GM19240 (cell line): ENCODE data around the gene GIMAP8.
"Not testable (repeated sequence)": the region's sequence is repeated elsewhere in the genome, so short reads cannot be mapped to it uniquely, and the experiment has no call there.

Experiments
- DNase-seq: peaks from one replicate; pipeline ENCODE4 v3.0.0; 2011; ENCODE audit warnings: low spot score; ENCODE audit not compliant: insufficient read length

GIMAP8 gene

DNA sequence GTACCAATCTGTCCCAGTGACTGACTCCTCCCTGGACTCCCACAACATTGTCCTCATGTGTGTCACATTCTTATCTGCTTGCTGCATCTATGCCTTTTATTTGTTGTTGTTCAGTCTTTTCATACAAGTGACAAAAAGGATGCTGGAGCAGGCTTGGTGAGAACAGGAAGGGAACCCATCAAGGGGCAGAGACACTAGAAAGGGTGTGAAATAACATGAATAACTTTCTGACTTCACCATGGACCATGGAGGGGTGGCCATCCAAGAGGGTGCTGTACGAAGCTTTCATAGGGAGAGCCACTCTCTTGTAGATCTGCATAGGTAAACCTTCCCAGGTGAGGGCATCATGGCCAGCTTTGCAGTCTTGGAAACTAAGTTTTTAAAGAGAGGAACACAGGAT lies 14.5 kb downstream of the GIMAP8 start:
- DNase-seq: no peak

DNA sequence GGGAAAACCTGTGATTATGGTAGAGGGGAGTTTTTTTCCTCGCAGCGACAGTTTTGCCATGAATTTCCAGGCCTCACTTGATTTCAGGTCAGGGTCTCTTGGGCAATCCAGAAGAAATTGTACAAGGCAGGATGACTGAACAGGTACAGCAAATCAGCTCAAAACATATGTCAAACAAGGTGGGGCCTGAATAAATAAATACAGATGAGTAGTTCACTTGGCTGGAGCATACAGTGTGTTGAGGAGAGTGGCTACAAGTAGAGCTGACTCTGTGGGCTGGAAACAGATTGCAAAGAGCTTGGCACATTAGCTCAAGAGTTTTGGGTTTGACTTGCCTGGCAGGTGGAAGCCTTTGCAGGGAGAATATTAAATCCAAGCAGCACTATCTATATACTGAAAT lies 15.0 kb downstream of the GIMAP8 start:
- DNase-seq: no peak

DNA sequence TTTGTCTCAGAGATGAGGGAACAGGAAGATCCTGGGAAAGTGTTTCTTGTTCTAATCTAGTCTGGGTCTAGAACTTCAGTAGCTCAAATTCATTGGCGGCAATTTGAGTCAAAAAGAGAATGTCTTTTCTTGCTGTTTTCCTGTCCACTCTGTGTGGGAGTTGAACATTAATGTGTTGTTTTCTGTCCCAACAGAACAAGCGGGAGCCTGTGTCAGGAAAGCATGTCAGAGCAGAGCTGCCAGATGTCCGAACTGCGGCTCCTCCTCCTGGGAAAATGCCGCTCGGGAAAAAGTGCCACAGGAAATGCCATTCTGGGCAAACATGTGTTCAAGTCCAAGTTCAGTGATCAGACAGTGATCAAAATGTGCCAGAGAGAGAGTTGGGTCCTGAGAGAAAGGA lies 16.0 kb downstream of the GIMAP8 start:
- no peak for DNase-seq

DNA sequence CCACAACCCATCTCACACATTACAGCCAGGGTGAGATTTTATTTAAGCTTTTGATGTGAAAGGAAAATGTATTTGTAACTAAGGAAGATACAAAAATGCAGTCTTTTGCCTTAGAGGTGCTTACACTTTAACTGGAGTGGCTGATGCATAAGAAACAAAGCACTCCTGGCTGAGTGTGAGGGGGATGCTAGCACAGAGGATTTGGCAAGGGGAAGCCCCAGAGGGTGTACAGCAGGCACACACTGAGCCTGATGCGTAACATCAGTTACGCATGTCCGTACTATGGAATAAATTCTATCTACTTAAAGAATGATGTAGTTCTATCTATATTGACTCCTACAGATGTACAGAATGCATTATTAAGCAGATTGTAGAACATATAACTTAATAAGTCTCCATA lies 17.8 kb downstream of the GIMAP8 start:
- no peak for DNase-seq

DNA sequence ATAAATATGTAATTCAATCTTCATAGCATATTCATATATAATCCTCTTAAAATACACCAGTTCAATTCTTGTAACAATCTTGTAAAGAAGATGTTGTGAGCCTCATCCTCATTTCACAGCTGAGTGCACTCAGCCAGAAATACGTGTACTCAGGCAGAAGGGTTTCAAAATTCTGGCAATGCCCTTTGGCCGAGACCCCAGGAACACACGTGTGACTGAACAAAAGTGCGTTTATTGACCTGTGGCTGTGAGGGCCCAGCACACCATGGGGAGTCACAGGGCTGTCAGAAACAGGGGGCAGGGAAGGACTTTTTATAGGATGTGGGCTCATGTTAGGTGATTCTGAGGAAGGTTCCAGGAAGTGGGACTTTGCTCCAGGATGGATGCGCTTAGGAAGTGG lies 21.5 kb downstream of the GIMAP8 start:
- no peak for DNase-seq

DNA sequence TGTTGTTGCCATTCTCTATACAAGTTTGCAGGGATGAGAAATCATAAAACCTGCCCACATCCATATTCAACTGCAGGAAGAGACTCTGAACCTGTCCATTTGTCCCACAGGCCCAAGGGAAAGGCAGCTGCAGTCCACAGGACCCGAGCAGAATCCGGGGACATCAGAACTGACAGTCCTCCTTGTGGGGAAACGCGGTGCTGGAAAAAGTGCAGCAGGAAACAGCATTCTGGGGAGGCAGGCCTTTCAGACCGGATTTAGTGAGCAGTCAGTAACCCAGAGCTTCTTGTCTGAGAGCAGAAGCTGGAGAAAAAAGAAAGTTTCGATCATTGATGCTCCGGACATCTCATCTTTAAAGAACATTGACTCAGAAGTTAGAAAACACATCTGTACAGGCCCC lies 23.5 kb downstream of the GIMAP8 start:
- DNase-seq: no peak

DNA sequence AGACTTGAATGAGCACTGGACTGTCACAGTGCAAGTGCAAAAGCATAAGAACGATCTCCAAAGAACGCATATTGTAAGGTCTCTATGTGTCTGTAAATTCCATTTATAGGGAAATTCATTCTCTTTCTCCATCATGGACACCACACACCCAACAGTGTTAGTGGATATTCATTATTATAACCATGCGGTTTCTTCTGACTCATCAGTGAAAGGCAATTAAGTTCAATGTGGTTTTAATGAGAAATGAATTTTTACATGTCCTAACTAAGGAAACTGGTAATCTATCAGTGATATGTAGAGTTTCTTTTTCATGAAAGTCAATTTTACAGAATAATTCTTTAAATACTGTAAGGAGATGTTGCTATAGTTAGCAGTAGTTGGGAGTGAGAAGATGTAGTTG lies 25.9 kb downstream of the GIMAP8 start:
- no peak for DNase-seq

DNA sequence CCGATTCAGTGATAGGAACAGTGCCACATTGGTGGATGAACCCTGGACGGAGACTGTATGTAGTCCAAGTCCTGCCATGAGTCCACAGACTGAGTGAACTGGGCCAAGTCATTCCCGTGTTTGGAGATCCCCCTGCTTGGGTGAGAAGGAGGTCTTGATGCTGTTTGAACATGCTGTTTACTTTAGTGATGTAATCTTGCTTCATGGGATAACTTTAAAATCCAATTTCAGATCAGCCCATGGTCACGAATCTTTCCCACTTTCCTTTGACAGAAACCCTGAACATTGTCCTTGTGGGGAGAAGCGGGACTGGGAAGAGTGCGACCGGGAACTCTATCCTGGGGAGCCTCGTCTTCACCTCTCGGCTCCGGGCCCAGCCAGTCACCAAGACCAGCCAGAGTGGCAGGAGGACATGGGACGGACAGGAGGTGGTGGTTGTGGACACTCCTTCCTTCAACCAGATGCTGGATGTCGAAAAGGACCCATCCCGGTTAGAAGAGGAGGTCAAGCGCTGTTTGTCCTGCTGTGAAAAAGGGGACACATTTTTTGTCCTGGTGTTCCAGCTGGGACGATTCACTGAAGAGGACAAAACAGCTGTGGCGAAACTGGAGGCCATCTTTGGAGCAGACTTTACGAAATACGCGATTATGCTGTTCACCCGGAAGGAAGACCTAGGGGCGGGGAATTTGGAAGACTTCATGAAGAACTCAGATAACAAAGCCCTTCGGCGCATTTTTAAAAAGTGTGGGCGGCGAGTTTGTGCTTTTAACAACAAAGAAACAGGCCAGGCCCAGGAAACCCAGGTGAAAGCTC lies 26.6 kb downstream of the GIMAP8 start:
- DNase-seq: no peak

DNA sequence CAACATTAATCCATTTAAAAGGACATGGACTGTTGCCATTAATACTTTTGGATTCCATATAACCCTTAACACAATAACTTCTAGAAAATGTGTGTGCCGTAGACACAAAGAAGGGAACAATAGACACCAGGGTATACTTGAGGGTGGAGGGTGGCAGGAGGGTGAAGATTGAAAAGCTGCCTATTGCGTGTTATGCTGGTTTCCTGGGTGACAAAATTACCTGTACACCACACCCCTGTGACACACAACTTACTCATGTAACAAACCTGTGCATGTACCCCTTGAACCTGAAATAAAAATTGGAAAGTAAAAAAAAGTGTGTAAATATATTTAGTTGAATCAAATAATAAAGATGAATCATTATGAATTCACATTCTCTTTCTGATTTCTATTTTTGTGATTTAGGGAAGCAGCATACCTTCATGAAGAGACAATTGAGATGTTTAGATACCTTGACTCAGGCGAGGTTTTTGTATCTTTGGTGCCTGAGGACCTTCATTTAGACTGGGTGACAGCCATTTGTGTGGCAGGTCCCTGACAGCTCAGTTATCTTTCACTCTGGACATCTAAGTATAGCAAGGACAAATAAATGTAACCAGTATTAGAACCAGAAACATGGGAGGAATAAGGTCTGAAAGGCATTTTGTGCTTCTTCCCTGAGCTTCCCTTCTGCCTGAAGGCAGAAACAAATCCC lies 28.7 kb downstream of the GIMAP8 start:
- no peak for DNase-seq

DNA sequence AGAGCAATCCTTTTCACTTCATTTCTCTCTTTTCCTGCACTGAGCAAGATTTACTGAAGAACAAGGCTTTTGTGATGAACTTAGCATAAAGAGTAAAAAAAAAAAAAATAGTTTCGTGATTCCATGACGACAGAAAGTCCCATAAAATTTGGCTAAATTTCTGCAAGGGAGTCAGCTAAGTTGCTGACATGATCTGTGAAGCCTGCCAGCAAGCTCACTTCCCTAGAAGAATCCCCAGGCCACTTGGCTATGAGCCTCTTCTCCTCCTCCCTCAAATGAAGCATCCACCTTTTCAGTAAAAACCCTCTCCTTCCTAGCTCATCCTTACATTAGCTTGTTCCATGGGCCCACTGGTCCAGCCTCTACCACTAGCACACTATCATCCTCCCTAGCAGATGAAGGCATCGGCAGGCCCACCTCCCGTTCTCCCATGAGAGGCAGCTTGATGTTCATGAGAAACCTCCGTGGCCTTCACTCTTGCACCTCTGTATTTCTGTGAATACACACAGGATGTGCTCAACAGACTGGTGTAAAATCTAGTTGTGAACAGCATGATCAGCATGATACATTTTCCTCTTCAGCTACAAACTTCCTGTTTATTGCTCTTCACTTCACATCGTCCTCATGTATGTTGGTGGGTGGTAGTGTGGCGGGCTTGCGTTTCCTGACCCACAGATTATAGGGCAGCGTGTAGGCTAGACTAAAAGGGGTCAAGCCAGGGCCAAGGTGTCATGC lies 30.9 kb downstream of the GIMAP8 start:
- no peak for DNase-seq

DNA sequence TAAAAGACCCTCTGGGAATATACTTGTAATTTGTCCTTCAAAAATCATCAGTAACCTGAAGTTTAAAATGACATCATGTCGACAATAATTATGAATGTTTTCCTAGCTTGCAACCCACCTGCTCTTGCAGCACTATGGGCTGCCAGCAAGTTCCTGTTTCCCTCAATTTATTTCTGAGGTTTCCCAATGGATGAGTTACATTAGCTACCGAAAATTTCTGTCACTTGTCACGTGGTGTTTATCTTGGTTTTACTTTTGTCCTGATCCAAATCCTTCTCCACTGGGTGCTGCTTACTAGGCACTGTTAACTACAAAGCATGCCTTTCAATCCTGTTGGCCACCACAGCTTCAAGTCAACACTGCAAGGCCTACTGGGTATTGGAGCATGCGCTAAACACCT lies 31.5 kb downstream of the GIMAP8 start:
- no peak for DNase-seq

DNA sequence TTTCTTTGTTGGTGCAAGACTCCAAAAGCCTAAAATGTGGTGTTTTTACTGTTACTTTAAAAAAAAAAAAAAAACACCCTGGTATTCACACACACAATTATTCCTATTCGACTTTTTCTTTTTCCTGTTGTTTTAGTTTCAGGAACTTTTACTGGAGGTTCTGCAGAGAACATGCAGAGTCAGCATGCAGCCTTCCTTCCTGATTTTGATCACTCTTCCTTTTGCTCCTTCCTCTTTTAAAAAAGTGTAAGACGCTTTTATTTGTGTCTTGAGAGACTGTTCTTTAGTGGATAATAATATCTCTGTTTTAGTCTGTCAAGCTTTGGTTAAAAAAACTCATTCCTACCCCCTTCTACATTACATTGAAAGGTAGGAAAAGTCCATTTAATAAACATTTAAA lies 33.1 kb downstream of the GIMAP8 start:
- DNase-seq: not testable (repeated sequence)

DNA sequence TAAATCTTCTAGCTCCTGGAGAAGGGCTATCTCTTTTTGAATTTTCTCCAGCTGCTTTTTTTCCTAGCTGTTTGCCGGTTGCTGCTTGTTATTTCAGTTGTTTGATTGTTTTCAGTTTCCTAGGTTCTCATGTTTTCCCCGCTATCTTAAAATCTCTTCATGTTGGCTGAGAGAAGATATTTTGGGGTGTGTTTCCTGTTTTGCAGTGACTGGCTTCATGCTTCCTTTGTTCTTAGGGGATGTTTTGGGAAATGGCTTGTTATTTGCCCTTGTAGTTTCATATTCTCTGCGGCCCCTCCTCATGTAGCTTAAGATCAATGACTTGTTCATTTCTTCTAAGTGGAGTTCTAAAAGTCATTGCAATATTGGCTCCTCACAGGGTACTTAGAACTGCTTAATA lies 33.6 kb downstream of the GIMAP8 start:
- DNase-seq: not testable (repeated sequence)

DNA sequence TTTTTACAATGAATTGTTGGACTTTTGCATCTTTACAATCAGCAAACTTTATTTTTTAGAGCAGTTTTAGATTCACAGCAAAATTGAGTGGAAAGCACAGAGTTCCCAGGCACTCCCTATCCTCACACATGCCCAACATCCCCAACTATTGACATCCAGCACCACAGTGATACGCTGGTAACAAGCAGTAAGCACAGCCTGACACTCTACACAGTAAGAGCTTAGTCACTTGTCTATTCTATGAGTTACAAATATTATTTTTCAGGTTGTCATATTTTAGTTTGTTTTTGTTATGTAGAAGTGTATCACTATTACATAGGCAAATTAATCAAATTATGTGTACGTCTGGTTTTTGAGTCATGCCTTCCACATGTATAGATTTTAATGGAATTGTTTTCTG lies 37.2 kb downstream of the GIMAP8 start:
- DNase-seq: no peak

DNA sequence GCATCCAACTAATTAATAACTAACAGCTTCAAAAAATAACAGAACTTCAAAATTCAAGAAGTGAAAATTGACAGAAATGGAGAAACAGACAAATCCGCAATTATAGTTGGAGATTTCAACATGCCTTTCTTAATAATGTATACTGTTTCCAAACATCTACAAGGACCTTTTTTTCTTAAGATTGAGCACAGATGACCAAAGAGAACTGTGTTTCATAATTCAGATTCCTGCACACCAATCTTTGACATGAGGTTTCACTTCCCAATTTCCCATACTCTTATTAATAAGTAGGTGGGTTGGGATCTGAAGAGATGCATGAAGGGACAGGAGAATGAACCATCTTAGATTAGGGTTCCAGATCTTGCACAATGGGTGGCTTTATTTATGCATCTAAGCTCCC lies 39.4 kb downstream of the GIMAP8 start:
- no peak for DNase-seq

DNA sequence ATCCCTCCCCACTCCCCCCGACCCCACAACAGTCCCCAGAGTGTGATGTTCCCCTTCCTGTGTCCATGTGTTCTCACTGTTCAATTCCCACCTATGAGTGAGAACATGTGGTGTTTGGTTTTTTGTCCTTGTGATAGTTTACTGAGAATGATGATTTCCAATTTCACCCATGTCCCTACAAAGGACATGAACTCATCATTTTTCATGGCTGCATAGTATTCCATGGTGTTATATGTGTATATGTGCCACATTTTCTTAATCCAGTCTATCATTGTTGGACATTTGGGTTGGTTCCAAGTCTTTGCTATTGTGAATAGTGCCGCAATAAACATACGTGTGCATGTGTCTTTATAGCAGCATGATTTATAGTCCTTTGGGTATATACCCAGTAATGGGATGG lies 43.0 kb downstream of the GIMAP8 start:
- not testable (repeated sequence) for DNase-seq

DNA sequence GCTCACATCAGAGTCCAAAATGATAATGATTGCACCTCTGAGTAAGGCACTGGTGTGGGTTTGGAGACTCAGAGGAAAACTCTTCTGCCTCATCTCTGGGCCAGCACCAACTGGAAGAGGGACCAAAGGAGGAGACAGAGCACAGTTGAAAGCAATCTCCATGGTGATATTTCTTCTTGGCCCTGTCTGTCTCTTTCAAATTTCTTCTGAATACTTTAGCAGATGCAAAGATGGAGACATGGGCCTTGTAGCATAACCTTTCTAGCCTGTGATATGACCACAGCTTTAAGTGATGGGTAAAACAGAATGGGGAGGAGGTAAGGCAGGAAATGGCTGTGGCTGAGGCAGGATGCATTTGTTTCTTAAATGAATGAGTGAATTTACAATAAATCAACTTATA lies 52.1 kb downstream of the GIMAP8 start:
- no peak for DNase-seq

DNA sequence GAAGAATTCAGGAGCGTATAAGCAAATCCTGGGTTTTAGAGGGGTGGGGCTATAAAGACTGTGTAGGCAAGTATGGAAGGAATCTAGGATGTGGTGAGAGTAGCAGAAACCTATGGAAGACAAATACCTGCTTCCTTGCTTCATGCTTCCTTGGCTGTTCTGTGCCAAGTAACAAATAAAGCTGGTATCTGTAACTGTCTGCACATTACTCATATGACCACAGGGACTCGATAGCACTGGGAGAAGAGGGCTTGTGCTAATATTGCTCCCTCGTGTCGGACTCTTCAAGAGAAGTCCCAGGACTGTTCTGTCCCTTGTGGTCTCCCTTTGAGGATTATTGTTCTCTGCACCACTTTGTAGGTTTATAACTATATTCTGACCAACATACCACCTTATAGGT lies 52.7 kb downstream of the GIMAP8 start:
- DNase-seq: no peak

DNA sequence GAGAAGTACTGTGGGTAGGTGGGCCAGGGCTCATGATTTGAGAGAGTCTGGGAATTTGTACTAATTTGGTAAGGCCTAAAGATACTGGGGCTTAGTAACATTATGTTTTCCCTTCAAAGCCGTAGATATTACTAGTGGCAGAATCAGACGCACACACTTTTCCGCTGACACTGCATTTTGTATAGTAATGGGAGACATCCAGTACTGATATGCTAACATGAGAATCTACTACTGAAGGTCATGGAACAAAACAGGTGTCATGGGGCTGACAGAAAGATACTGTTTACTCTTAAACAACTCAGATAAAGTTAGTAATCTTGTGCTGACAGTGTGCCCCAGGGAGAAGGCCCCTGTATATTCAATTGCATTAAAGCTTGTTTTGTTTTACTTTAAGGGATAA lies 53.2 kb downstream of the GIMAP8 start:
- DNase-seq: no peak

DNA sequence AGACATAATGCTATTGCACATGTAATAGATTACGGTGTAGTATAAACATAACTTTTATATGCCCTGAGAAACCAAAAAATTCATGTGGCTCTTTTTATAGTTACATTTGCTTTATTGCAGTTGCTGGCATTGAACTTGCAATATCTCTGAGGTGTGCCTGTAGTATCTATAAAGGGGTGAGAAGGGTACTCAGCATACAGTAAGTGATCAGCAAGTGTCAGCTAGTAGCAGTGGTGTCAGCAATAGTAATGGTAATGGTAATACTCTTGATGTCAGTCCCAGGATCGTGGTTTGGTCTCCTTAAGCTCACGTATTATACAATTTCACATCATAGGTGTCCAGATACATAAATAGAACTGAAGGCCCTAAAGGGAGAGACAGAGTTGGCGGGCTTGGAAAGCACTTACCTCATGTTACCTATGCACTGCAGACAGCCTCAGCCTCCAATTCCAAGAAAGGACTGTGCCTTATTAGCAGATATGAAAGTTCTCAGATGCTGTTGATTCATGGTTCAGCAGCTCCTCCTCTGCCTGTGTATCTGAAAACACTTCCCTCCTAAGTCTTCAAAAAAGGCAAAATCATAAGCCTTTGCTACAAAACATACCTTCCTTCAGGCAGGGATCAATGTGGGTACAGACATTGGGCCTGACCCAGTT lies 57.6 kb downstream of the GIMAP8 start:
- DNase-seq: no peak

DNA sequence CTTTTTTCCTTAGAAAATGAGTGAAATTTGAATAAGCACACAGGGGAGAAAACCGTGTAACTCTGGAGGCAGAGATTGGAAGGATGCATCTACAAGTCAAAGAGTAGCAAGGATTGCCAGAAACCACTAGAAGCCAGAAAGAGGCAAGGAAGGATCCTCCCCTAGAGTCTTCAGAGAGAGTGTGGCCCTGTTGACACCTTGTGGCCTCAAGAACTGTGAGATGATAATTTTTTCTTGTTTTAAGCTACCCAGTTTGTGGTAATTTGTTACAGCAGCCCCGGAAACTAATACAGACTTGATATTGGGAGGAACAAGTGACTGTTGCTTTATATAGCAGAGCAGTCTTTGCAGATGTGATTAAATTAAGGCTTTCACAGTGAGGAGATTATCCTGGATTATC lies 60.6 kb downstream of the GIMAP8 start:
- DNase-seq: no peak

DNA sequence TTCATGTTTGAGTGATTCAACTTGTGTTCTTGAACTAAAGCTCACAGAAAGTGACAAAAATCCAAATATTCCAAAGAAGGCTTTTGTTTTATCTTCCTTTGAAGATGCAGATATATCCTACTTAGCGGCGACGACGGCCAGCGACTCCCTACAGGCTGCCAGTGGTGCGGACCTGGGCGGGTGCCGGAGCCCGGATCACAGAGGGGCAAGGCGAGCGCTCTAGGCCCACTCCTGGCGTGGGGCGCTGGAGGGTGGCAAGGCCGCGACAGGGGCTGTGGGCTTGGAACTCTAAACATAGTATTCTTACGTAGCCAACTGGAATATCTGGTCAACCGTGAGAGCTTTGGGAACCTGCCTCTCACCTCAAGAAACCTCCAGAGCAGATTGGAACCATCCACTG lies 63.3 kb downstream of the GIMAP8 start:
- no peak for DNase-seq
